ENCODE results near the gene SCPEP1. TPM values are rescaled to one million over a fixed set of nuclear protein-coding genes. Genes with fewer than 3 reads are reported as not detected.

The SCPEP1 gene
- total RNA-seq, 4 donors from 2014 or later: 84.5 to 104 (median 94.1) TPM

DNA sequence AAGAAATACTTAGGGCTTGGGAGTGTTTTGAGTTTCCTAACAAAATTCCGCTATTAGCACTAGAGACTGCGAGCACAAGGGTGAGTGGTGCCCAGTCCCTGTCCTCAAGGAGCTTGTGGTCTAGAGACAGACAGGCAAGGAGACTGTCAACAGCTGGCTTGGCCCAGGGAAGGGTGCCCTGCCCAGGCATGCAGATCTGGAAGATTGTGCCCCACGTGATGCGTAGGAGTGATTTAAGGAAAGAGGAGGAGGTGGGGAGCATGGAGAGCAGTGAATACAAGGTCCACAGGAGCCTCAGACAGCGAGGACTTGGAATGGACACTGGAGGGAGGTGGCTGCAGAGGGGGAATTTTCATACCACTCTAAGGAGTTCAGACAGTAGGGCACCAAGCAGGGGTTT lies 25.0 kb downstream of the SCPEP1 start:
- H3K4me3 ChIP-seq: no peak overlapping the region
- peaks cover 0 to 8% (median 0%) of the 10 kb centered on the region in 3 donors for H3K4me1 ChIP-seq
- ATAC-seq: no peak
- no peaks in the 10 kb centered on the region for H3K27me3 ChIP-seq
- H3K27ac ChIP-seq: no peak overlapping the region
- 80 to 95% methylated on average over 1 to 3 of the region's 5 CpGs for WGBS, 2 donors (ENCODE audit: low coverage in 1 of 2)
- H3K9me3 ChIP-seq: no peaks in the 10 kb centered on the region
- no peak for TF ChIP-seq POLR2A (IDR thresholded peaks at IDR 0.05)
- TF ChIP-seq EP300 (IDR thresholded peaks at IDR 0.05): no peak
- no peak for TF ChIP-seq POLR2AphosphoS5 (IDR thresholded peaks at IDR 0.05)
- TF ChIP-seq, protein P1, sequence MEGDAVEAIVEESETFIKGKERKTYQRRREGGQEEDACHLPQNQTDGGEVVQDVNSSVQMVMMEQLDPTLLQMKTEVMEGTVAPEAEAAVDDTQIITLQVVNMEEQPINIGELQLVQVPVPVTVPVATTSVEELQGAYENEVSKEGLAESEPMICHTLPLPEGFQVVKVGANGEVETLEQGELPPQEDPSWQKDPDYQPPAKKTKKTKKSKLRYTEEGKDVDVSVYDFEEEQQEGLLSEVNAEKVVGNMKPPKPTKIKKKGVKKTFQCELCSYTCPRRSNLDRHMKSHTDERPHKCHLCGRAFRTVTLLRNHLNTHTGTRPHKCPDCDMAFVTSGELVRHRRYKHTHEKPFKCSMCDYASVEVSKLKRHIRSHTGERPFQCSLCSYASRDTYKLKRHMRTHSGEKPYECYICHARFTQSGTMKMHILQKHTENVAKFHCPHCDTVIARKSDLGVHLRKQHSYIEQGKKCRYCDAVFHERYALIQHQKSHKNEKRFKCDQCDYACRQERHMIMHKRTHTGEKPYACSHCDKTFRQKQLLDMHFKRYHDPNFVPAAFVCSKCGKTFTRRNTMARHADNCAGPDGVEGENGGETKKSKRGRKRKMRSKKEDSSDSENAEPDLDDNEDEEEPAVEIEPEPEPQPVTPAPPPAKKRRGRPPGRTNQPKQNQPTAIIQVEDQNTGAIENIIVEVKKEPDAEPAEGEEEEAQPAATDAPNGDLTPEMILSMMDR (IDR thresholded peaks at IDR 0.05): no peak
- peaks cover 0 to 95% of the 10 kb centered on the region in 2 donors for H3K36me3 ChIP-seq

DNA sequence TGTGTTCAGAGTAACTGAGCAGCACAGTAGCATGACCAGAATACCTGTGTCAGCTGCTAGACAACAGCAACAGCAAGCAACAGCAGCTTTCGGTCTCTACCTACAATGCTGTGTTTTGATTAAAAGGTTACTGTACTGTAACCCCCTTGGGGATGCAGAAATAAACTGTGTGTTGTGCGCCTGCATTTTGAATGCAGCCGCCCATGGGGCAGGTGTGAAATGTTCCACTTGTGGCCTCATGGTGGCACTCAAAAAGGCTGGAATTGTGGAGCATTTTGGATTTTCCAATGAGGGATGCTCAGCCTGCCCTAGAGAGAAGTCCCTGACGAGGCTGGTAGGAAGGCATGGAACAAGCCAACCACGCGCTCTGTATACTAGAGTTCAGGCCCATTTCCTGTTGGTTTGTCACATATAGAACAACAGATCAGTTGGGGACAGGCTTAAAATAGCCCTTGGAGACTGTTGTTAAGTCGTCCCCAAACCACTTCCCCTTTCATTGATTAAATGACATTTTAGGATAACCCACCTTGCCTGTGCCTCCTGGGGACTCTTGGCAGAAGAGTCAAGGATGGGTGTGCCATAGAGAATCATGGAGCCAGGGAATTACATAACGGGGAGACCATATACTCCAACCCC lies 27.1 kb downstream of the SCPEP1 start:
- WGBS, 2 donors (ENCODE audit: low coverage in 1 of 2): 56 to 74% methylated on average over 6 to 8 of the region's 8 CpGs
- H3K9me3 ChIP-seq: no peaks in the 10 kb centered on the region
- peak; percentile 52 for ATAC-seq
- H3K4me1 ChIP-seq: peaks cover 0 to 13% (median 0%) of the 10 kb centered on the region in 3 donors
- no peaks in the 10 kb centered on the region for H3K27me3 ChIP-seq
- peaks cover 0 to 74% of the 10 kb centered on the region in 2 donors for H3K36me3 ChIP-seq
- H3K4me3 ChIP-seq: no peak overlapping the region
- TF ChIP-seq, protein P1 (IDR thresholded peaks at IDR 0.05): peak; percentile 33 to 67 (median 58)
- TF ChIP-seq EP300 (IDR thresholded peaks at IDR 0.05): no peak
- H3K27ac ChIP-seq: no peak overlapping the region

DNA sequence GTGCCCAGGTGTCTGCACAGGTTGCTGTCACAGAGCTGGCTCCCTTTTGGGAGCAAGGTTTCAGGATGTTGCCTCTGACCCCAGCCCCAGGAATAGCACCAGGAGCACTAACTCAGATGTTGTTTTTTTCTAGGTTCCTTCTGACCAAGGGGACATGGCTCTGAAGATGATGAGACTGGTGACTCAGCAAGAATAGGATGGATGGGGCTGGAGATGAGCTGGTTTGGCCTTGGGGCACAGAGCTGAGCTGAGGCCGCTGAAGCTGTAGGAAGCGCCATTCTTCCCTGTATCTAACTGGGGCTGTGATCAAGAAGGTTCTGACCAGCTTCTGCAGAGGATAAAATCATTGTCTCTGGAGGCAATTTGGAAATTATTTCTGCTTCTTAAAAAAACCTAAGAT lies 28.1 kb downstream of the SCPEP1 start:
- H3K4me3 ChIP-seq: no peak overlapping the region
- peaks cover 0 to 22% (median 0%) of the 10 kb centered on the region in 3 donors for H3K4me1 ChIP-seq
- no peak overlapping the region for H3K27ac ChIP-seq
- WGBS, 2 donors (ENCODE audit: low coverage in 1 of 2): 95% methylated on average over 2 of the region's 2 CpGs; no CpG with 5 or more reads in 1 of the 2 donors
- H3K9me3 ChIP-seq: no peaks in the 10 kb centered on the region
- peaks cover 0 to 65% of the 10 kb centered on the region in 2 donors for H3K36me3 ChIP-seq
- no peaks in the 10 kb centered on the region for H3K27me3 ChIP-seq
- TF ChIP-seq POLR2A (IDR thresholded peaks at IDR 0.05) (no peak), EP300 (IDR thresholded peaks at IDR 0.05) (no peak), POLR2AphosphoS5 (IDR thresholded peaks at IDR 0.05) (no peak)
- TF ChIP-seq, protein P1 (IDR thresholded peaks at IDR 0.05): no peak
- ATAC-seq: no peak

DNA sequence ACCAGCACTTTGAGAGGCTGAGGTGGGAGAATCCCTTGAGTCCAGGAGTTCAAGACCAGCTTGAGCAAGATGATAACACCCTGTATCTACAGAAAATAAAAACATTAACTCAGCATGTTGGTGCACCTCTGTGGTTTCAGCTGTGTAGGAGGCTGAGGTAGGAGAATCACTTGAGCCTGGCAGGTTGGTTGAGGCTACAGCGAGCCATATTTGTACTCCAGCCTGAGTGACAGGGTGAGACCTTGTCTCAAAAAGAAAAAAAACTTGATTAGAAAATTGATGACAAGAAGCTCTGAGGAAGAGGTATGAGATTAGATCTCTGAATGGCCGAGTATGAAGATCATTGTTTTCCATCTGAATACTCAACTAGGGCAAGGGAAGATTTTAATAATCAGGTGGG lies 31.0 kb downstream of the SCPEP1 start:
- Histone ChIP-seq H3K4me3 (no peak overlapping the region), H3K4me1 (peaks cover 0 to 26% (median 0%) of the 10 kb centered on the region in 3 donors), H3K9me3 (no peaks in the 10 kb centered on the region), H3K27ac (no peak overlapping the region), H3K27me3 (no peaks in the 10 kb centered on the region), H3K36me3 (peaks cover 0 to 35% of the 10 kb centered on the region in 2 donors)
- no peak for ATAC-seq
- WGBS, 2 donors (ENCODE audit: low coverage in 1 of 2): 78 to 88% methylated on average over 2 of the region's 2 CpGs
- TF ChIP-seq, protein P1 (IDR thresholded peaks at IDR 0.05): no peak

DNA sequence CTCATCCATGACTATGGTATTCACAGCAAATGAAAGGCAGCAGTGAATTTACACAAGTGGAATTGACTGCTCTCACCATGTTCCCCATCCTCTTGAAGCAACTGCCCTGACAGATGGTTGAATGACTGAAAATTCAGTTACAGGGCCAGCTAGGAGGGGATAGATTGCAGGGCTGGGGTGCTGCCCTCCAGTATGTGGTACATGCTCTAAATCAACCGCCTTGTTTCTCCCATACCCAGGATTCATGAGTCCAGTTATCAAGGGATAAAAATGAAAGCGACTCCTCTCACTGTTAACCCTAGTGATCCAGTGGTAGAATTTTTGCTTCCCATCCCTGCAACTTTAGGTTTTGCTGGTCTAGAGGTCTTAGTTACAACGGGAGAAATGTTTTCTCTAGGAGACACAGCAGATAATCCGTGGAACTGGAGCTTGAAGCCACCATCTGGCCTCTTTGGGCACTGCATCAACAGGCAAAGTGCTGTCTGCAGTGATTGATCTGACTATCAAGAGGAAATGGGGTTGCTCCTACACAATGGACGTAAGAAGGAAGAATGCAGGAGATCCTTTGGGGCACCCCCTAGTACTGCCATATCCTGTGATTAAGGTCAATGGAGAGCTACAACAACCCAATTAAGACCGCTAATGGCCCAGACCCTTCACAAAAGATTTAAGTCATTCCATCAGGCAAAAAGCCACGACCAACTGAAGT lies 32.0 kb downstream of the SCPEP1 start:
- no peak for TF ChIP-seq POLR2AphosphoS5 (IDR thresholded peaks at IDR 0.05)
- TF ChIP-seq, protein P1 (IDR thresholded peaks at IDR 0.05): peak; percentile 22 to 59 (median 58)
- peaks cover 0 to 26% of the 10 kb centered on the region in 2 donors for H3K36me3 ChIP-seq
- no peak for ATAC-seq
- no peak overlapping the region for H3K4me3 ChIP-seq
- WGBS, 2 donors (ENCODE audit: low coverage in 1 of 2): 15 to 46% methylated on average over 3 to 5 of the region's 7 CpGs
- no peak overlapping the region for H3K27ac ChIP-seq
- peaks cover 0 to 25% (median 0%) of the 10 kb centered on the region in 3 donors for H3K4me1 ChIP-seq
- H3K27me3 ChIP-seq: no peaks in the 10 kb centered on the region
- H3K9me3 ChIP-seq: no peaks in the 10 kb centered on the region
